Spleen (tissue), 7 donors: ENCODE data around the gene PIBF1.

Experiments used
- POLR2A ChIP-seq, 3 donors: fragments of 450-650 bp; IDR thresholded peaks; one replicate each; pipeline ENCODE4 v1.5.1; 2017; ENCODE audit warnings: antibody characterized with exemption in 3 of 3, mild to moderate bottlenecking in 1 of 3
- POLR2AphosphoS5 ChIP-seq, 3 donors: sonication (generic); formaldehyde crosslinking; IDR thresholded peaks; one replicate each; pipeline ENCODE4 v1.5.1; 2017; ENCODE audit warnings: antibody characterized with exemption in 3 of 3
- TF ChIP-seq, protein P1 (sequence below), 11 experiments: fragments of 200-600 bp in 7 of 11; fragments of 450-650 bp in 4 of 11; sonication (generic) in 4 of 11; IDR thresholded peaks in 8 of 11; conservative IDR thresholded peaks in 3 of 11; 1 replicate in 7 of 11; 2 replicates in 4 of 11; pipeline versions ENCODE4 v1.4.0 to v1.8.0; 2016 to 2021; ENCODE audit warnings: antibody characterized with exemption in 11 of 11, inconsistent platforms in 4 of 11, mild to moderate bottlenecking in 1 of 11
- donor health status: DM: no; HTN: no; CAD: no; lungs with moderate emphysema.
- donor health status: DM: no; HTN: no; CAD: no.
- donor health status: DM: no; HTN: no; CAD: no.

DNA sequence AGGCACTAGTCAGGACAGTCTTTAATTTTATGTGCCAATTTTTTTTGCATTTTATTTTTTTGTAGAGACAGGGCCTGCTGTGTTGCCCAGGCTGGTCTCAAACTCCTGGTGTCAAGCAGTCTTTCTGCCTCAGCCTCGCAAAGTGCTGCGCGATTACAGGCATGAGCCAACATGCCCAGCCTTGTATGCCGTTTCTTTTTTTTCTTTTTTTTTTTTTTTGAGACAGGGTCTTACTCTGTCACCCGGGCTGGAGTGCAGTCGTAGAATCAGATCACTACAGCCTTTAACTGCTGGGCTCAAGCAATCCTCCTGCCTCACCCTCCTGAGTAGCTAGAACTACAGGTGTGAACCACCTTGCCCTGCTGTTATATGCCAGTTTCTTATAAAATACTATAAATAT is 27.8 kb upstream of the PIBF1 start:
- TF ChIP-seq, protein P1, sequence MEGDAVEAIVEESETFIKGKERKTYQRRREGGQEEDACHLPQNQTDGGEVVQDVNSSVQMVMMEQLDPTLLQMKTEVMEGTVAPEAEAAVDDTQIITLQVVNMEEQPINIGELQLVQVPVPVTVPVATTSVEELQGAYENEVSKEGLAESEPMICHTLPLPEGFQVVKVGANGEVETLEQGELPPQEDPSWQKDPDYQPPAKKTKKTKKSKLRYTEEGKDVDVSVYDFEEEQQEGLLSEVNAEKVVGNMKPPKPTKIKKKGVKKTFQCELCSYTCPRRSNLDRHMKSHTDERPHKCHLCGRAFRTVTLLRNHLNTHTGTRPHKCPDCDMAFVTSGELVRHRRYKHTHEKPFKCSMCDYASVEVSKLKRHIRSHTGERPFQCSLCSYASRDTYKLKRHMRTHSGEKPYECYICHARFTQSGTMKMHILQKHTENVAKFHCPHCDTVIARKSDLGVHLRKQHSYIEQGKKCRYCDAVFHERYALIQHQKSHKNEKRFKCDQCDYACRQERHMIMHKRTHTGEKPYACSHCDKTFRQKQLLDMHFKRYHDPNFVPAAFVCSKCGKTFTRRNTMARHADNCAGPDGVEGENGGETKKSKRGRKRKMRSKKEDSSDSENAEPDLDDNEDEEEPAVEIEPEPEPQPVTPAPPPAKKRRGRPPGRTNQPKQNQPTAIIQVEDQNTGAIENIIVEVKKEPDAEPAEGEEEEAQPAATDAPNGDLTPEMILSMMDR (IDR thresholded peaks at IDR 0.05 in 8 of 11, conservative IDR thresholded peaks at IDR 0.05 in 3 of 11): no peak
- TF ChIP-seq POLR2AphosphoS5 (IDR thresholded peaks at IDR 0.05) (no peak), POLR2A (IDR thresholded peaks at IDR 0.05) (no peak)
